Measurements from ENCODE around the gene KNTC1. TPM values are rescaled to one million over a fixed set of nuclear protein-coding genes. Genes with fewer than 3 reads are reported as not detected.
"Not testable (repeated sequence)": the region's sequence is repeated elsewhere in the genome, so short reads cannot be mapped to it uniquely, and the experiment has no call there.

KNTC1 gene
- 10 to 100 TPM; 29.7 to 30.9 TPM for total RNA-seq
- polyA plus RNA-seq: 1 to 10 TPM; 3.3 to 3.7 TPM

GRCh38 chr12:122526683-122527477, at the start of gene KNTC1, which contains the start of gene RSRC2:
KNTC1 (plus strand) TSS chr12:122527249; CDS start chr12:122530064, 2,815 bp downstream.
RSRC2 (minus strand) TSS chr12:122526936; CDS start chr12:122526853, 83 bp downstream.
- Histone ChIP-seq H3K9me3 (ENCODE audit: control insufficient read depth in 1 of 2, low read length in 2 of 2) (no peaks in the 10 kb centered on the region), H3K27ac (ENCODE audit: low read depth, low read length) (peak within 1 kb of the TSS; percentile 98), H3K4me1 (ENCODE audit: insufficient read depth, low read length) (peaks cover 52% of the 10 kb centered on the region), H3K4me3 (ENCODE audit: low read length in 2 of 2) (peak within 1 kb of the TSS; percentile 85 to 88), H3K27me3 (ENCODE audit: insufficient read depth, low read length) (no peaks in the 10 kb centered on the region), H3K36me3 (ENCODE audit: insufficient read depth, low read length) (peaks cover 11% of the 10 kb centered on the region)
- DNase-seq: peak; percentile 98 to 99 (median 99)
- CTCF ChIA-PET (ENCODE audit: partially characterized antibody): interaction anchor here (0.9 to 2.2 kb wide), 4 partner anchors 23 to 127 kb away, joined by 3 to 11 read pairs (median 4); partner anchors contain the start of gene ZCCHC8
- H3K27ac Mint-ChIP-seq: no peak within 1 kb of the TSS
- H3K36me3 Mint-ChIP-seq: peaks cover 12 to 28% of the 10 kb centered on the region in 2 donors
- POLR2A ChIA-PET (ENCODE audit: partially characterized antibody): interaction anchor here (0.6 to 8.6 kb wide), 21 partner anchors 8 to 1126 kb away, joined by 3 to 224 read pairs (median 6); partner anchors contain the start of genes DENR, DIABLO, MPHOSPH9 and MTRFR
- no peak within 1 kb of the TSS for H3K4me3 Mint-ChIP-seq
- no peaks in the 10 kb centered on the region for H3K27me3 Mint-ChIP-seq
- peaks cover 22 to 37% (median 30%) of the 10 kb centered on the region in 4 donors for H3K4me1 Mint-ChIP-seq
- H3K9me3 Mint-ChIP-seq: no peaks in the 10 kb centered on the region
- intact Hi-C loops (cut with micrococcal nuclease): loop anchor here (1.0 to 10.0 kb wide), 5 partner anchors 26 to 448 kb away; partner anchors contain the start of genes DENR, DIABLO and OGFOD2

- no peak for DNase-seq
- ChIA-PET CTCF (ENCODE audit: partially characterized antibody) (interaction anchor here (1.3 kb wide), 2 partner anchors 9 to 82 kb away, joined by 5 to 7 read pairs; no protein-coding TSS in a partner anchor), POLR2A (ENCODE audit: partially characterized antibody) (interaction anchor here (1.2 kb wide), 1 partner anchor 23 kb away, joined by 3 read pairs; no protein-coding TSS in a partner anchor)
- Mint-ChIP-seq H3K27me3 (no peaks in the 10 kb centered on the region), H3K4me3 (no peak overlapping the region), H3K9me3 (no peaks in the 10 kb centered on the region), H3K4me1 (peaks cover 0 to 6% (median 2%) of the 10 kb centered on the region in 4 donors), H3K36me3 (peaks cover 54 to 72% of the 10 kb centered on the region in 2 donors), H3K27ac (peak overlapping the region in 1 of 7 donors; percentile 17)
- peaks cover 48% of the 10 kb centered on the region for H3K36me3 ChIP-seq (ENCODE audit: insufficient read depth, low read length)
- H3K4me3 ChIP-seq (ENCODE audit: low read length in 2 of 2): no peak overlapping the region
- intact Hi-C loops (cut with micrococcal nuclease): no loop called here
- H3K27me3 ChIP-seq (ENCODE audit: insufficient read depth, low read length): no peaks in the 10 kb centered on the region
- no peaks in the 10 kb centered on the region for H3K9me3 ChIP-seq (ENCODE audit: control insufficient read depth in 1 of 2, low read length in 2 of 2)
- H3K4me1 ChIP-seq (ENCODE audit: insufficient read depth, low read length): no peaks in the 10 kb centered on the region
- no peak overlapping the region for H3K27ac ChIP-seq (ENCODE audit: low read depth, low read length)
Observed at GRCh38 chr12:122480753-122481152, 46.3 kb upstream of the KNTC1 start.

GRCh38 chr12:122481861-122482260, 45.2 kb upstream of the KNTC1 start:
- no peak overlapping the region for H3K27ac ChIP-seq (ENCODE audit: low read depth, low read length)
- no peak overlapping the region for H3K4me3 ChIP-seq (ENCODE audit: low read length in 2 of 2)
- no peaks in the 10 kb centered on the region for H3K27me3 Mint-ChIP-seq
- H3K9me3 Mint-ChIP-seq: no peaks in the 10 kb centered on the region
- H3K36me3 ChIP-seq (ENCODE audit: insufficient read depth, low read length): peaks cover 46% of the 10 kb centered on the region
- no peaks in the 10 kb centered on the region for H3K4me1 ChIP-seq (ENCODE audit: insufficient read depth, low read length)
- CTCF ChIA-PET (ENCODE audit: partially characterized antibody): interaction anchor here (0.9 kb wide), 1 partner anchor 10 kb away, joined by 4 read pairs; no protein-coding TSS in a partner anchor
- no peaks in the 10 kb centered on the region for H3K27me3 ChIP-seq (ENCODE audit: insufficient read depth, low read length)
- POLR2A ChIA-PET (ENCODE audit: partially characterized antibody): no interaction called here
- H3K4me1 Mint-ChIP-seq: peaks cover 0 to 6% (median 2%) of the 10 kb centered on the region in 4 donors
- no peaks in the 10 kb centered on the region for H3K9me3 ChIP-seq (ENCODE audit: control insufficient read depth in 1 of 2, low read length in 2 of 2)
- H3K4me3 Mint-ChIP-seq: no peak overlapping the region
- peak overlapping the region in 1 of 7 donors; percentile 51 for H3K27ac Mint-ChIP-seq
- peaks cover 48 to 71% of the 10 kb centered on the region in 2 donors for H3K36me3 Mint-ChIP-seq
- DNase-seq: no peak
- intact Hi-C loops (cut with micrococcal nuclease): no loop called here

- no peak overlapping the region for H3K27ac ChIP-seq (ENCODE audit: low read depth, low read length)
- Mint-ChIP-seq H3K4me3 (no peak overlapping the region), H3K36me3 (peaks cover 40 to 68% of the 10 kb centered on the region in 2 donors), H3K4me1 (peaks cover 0 to 6% (median 4%) of the 10 kb centered on the region in 4 donors), H3K27ac (peak overlapping the region in 4 of 7 donors; percentile 1 to 49 (median 30)), H3K9me3 (no peaks in the 10 kb centered on the region), H3K27me3 (no peaks in the 10 kb centered on the region)
- no peak for DNase-seq
- ChIA-PET POLR2A (ENCODE audit: partially characterized antibody) (interaction anchor here (1.9 kb wide), 1 partner anchor 17 kb away, joined by 7 read pairs; the partner anchor contains the start of gene ZCCHC8), CTCF (ENCODE audit: partially characterized antibody) (interaction anchor here (1.0 to 2.9 kb wide), 2 partner anchors 24 to 84 kb away, joined by 3 to 8 read pairs; no protein-coding TSS in a partner anchor)
- no peaks in the 10 kb centered on the region for H3K27me3 ChIP-seq (ENCODE audit: insufficient read depth, low read length)
- no peaks in the 10 kb centered on the region for H3K4me1 ChIP-seq (ENCODE audit: insufficient read depth, low read length)
- H3K4me3 ChIP-seq (ENCODE audit: low read length in 2 of 2): no peak overlapping the region
- no peaks in the 10 kb centered on the region for H3K9me3 ChIP-seq (ENCODE audit: control insufficient read depth in 1 of 2, low read length in 2 of 2)
- intact Hi-C loops (cut with micrococcal nuclease): no loop called here
- H3K36me3 ChIP-seq (ENCODE audit: insufficient read depth, low read length): peaks cover 48% of the 10 kb centered on the region
Observed at GRCh38 chr12:122483969-122484368, 43.1 kb upstream of the KNTC1 start.

- H3K4me1 Mint-ChIP-seq; DNase-seq; H3K9me3 ChIP-seq (ENCODE audit: control insufficient read depth in 1 of 2, low read length in 2 of 2); H3K4me3 Mint-ChIP-seq; H3K27ac ChIP-seq (ENCODE audit: low read depth, low read length); H3K4me1 ChIP-seq (ENCODE audit: insufficient read depth, low read length); H3K4me3 ChIP-seq (ENCODE audit: low read length in 2 of 2); intact Hi-C loops (cut with micrococcal nuclease); H3K9me3 Mint-ChIP-seq; H3K27me3 ChIP-seq (ENCODE audit: insufficient read depth, low read length); H3K27me3 Mint-ChIP-seq: not testable (repeated sequence)
- ChIA-PET POLR2A (ENCODE audit: partially characterized antibody) (interaction anchor here (1.9 kb wide), 1 partner anchor 17 kb away, joined by 7 read pairs; the partner anchor contains the start of gene ZCCHC8), CTCF (ENCODE audit: partially characterized antibody) (interaction anchor here (1.0 to 2.9 kb wide), 2 partner anchors 24 to 84 kb away, joined by 3 to 8 read pairs; no protein-coding TSS in a partner anchor)
- peaks cover 45 to 69% of the 10 kb centered on the region in 2 donors for H3K36me3 Mint-ChIP-seq
- peak overlapping the region in 5 of 7 donors; percentile 3 to 82 (median 15) for H3K27ac Mint-ChIP-seq
- H3K36me3 ChIP-seq (ENCODE audit: insufficient read depth, low read length): peaks cover 51% of the 10 kb centered on the region
Observed at GRCh38 chr12:122484385-122484784, 42.7 kb upstream of the KNTC1 start.

- intact Hi-C loops (cut with micrococcal nuclease): not testable (repeated sequence)
Observed at GRCh38 chr12:122486360-122486759, 40.7 kb upstream of the KNTC1 start.

More at GRCh38 chr12:122486360-122486759, 40.7 kb upstream of the KNTC1 start:
- not testable (repeated sequence) for H3K4me1 Mint-ChIP-seq; DNase-seq; H3K4me3 Mint-ChIP-seq; H3K27me3 ChIP-seq (ENCODE audit: insufficient read depth, low read length); H3K27ac ChIP-seq (ENCODE audit: low read depth, low read length); H3K4me1 ChIP-seq (ENCODE audit: insufficient read depth, low read length); H3K9me3 ChIP-seq (ENCODE audit: control insufficient read depth in 1 of 2, low read length in 2 of 2); H3K27me3 Mint-ChIP-seq; H3K4me3 ChIP-seq (ENCODE audit: low read length in 2 of 2); H3K9me3 Mint-ChIP-seq
- Mint-ChIP-seq H3K27ac (peak overlapping the region in 1 of 7 donors; percentile 57), H3K36me3 (peaks cover 41 to 68% of the 10 kb centered on the region in 2 donors)
- CTCF ChIA-PET (ENCODE audit: partially characterized antibody): interaction anchor here (0.8 to 2.2 kb wide), 4 partner anchors 10 to 87 kb away, joined by 3 to 11 read pairs (median 4); no protein-coding TSS in a partner anchor
- peaks cover 40% of the 10 kb centered on the region for H3K36me3 ChIP-seq (ENCODE audit: insufficient read depth, low read length)
- POLR2A ChIA-PET (ENCODE audit: partially characterized antibody): interaction anchor here (0.8 kb wide), 1 partner anchor 15 kb away, joined by 3 read pairs; the partner anchor contains the start of gene ZCCHC8
